ENCODE measurements around the gene CNRIP1.
"Not testable (repeated sequence)": the region's sequence is repeated elsewhere in the genome, so short reads cannot be mapped to it uniquely, and the experiment has no call there.

Gene CNRIP1

DNA sequence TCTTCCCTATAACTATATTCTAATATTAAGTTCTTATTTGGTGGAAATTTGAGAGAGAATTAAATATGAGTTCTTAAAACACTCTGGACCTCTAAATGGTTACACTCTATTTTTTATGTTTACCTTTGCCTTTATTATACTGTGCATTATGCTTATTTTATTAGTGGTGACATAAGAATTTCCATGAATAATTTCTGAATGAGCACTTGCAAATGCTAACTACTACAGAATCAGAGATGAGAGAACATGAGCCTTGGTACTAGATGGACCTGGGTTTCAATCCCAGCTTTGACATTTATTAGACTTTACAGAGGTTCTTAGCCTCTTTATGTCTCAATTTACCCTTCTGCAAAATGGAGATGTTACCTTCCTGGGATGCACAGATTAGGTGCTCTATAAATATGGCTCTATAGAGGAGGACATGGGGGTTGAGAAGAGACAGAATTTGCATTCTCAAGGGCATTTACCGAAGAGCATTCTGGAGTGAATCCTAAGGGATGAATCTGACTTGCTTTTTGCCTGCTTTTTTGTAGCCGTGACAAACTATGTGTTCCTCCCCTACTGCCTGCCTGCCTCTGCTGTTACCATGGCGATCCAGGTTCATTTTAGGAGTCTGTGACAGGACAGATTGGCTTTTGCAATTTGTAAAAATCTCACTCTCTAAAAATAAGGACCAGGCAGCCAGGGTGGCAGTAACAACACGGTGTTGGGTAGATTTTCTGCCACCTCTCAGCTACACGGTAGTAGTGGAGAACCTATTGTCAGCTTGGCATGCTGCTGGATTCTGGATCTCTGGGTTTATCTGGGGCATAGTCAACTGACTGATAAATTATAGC lies 20.7 kb upstream of the CNRIP1 start:
- no peak for DNase-seq (ENCODE audit: low read depth)

- no peak for DNase-seq (ENCODE audit: low read depth)
These were observed 16.4 kb upstream of the CNRIP1 start for GRCh38 chr2:68336192-68336591.

GRCh38 chr2:68333931-68334330 lies 14.2 kb upstream of the CNRIP1 start:
- DNase-seq (ENCODE audit: low read depth) = no peak

DNA sequence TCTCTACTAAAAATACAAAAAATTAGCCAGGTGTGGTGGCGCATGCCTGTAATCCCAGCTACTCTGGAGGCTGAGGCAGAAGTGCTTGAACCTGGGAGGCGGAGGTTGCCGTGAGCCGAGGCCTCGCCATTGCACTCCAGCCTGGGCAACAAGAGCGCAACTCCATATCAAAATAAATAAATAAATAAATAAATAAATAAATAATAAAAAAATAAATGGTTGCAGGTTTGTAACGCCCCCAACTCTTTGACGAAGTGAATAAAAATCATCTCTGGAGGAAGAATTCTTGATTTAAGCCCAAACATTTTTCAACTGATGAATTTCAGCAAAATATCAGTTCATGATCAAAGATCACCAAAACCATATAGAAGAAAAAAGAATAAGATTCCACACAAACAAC lies 13.3 kb upstream of the CNRIP1 start:
- DNase-seq (ENCODE audit: low read depth) = no peak

GRCh38 chr2:68330691-68331090 lies 10.9 kb upstream of the CNRIP1 start:
- DNase-seq (ENCODE audit: low read depth) = no peak

- no peak for DNase-seq (ENCODE audit: low read depth)
These were observed 9.2 kb upstream of the CNRIP1 start for GRCh38 chr2:68328901-68329300.

DNA sequence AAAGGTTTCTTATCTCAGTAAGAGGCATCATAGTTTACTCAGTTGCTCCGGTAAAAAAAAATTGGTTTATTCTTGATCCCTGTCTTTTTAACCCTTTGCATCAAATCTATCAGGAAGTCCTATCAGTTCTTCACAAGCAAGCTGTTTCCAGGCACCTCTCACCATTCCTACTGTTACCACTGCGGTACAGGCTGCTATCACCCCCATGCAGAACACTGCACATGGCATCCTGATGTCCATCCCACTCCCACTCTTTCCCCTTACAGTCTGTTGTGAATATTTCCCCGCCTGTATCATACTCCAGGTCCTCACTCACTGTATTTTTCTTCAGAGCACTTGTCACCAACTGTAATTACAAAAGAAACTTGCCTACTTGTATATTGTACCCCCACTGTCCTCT lies 5.3 kb upstream of the CNRIP1 start:
- no peak for DNase-seq (ENCODE audit: low read depth)

GRCh38 chr2:68320118-68320641 lies 431 bp upstream of the CNRIP1 start:
- DNase-seq (ENCODE audit: low read depth) = no peak

GRCh38 chr2:68318914-68319397 lies 793 bp downstream of the CNRIP1 start:
- DNase-seq (ENCODE audit: low read depth) = no peak

GRCh38 chr2:68317971-68318913 lies 1.5 kb downstream of the CNRIP1 start:
- DNase-seq (ENCODE audit: low read depth) = no peak

GRCh38 chr2:68316111-68316510 lies 3.6 kb downstream of the CNRIP1 start:
- DNase-seq (ENCODE audit: low read depth) = no peak

DNA sequence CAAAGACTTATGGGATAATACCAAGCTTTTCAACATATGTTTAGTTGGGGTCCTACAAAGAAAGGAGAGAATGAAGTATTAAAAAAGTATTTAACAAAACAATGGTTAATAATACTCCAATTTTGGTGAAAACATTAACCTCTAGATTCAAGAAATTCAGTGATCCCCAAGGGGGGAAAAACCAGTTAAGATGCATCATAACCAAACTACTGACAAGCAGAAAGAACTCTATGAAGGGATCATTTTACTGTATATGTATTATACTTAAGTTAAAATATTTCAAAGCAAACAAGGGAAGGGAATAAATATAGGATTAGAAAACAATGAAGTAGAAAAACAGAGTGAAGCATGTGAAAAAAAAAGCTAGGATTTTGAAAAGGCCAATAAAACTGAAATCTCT lies 8.7 kb downstream of the CNRIP1 start:
- DNase-seq (ENCODE audit: low read depth) = no peak

GRCh38 chr2:68309426-68309825 lies 10.3 kb downstream of the CNRIP1 start:
- DNase-seq (ENCODE audit: low read depth) = no peak

DNA sequence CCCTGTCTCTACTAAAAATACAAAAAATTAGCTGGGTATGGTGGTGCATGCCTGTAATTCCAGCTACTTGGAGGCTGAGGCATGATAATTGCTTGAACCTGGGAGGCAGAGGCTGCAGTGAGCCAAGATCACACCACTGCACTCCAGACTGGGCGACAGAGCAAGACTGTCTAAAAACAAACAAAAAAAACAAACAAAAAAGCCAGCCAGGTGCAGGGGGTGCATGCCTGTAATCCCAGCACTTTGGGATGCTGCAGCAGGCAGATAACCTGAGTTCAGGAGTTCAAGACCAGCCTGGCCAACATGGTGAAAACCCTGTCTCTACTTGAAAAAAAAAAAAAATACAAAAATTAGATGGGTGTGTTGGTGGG lies 15.9 kb downstream of the CNRIP1 start:
- not testable (repeated sequence) for DNase-seq (ENCODE audit: low read depth)

DNA sequence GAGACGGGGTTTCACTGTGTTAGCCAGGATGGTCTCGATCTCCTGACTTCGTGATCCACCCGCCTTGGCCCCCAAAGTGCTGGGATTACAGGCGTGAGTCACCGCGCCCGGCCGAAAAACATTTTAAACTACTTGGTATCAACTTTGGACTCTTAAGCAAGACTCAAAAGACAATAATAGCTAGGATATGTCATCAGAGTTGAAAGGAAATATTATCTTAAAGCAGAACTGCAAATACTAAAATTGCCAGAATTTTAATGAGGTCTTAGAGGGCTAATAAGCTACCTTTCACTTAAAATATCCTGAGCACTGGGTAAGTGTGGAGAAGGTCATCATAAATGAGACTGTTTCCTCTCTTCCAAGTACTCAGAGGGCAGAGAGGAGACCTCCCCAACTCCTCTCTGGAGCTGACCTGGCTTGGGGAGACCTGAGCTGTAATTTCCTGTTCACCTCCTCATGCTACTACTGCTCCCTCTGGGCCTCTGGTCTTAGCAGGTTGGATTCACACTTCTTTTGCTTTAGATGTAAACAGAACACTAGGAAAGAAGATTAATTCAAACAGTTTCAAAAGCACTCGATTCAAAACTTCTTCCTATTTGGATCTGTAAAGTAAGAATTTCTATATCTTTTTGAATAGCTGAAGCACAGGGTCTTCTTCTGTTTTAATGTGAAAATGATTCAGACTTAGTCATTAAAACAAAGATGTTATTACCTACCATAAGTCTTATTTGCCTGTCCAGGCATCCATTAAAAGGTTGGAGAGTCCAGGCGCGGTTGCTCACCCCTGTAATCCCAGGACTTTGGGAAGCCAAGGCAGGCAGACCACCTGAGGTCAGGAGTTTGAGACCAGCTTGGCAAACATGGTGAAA lies 16.5 kb downstream of the CNRIP1 start:
- DNase-seq (ENCODE audit: low read depth) = no peak

- no peak for DNase-seq (ENCODE audit: low read depth)
These were observed 17.4 kb downstream of the CNRIP1 start for GRCh38 chr2:68302281-68302875.

GRCh38 chr2:68295516-68295915 lies 24.2 kb downstream of the CNRIP1 start:
- no peak for DNase-seq (ENCODE audit: low read depth)

DNA sequence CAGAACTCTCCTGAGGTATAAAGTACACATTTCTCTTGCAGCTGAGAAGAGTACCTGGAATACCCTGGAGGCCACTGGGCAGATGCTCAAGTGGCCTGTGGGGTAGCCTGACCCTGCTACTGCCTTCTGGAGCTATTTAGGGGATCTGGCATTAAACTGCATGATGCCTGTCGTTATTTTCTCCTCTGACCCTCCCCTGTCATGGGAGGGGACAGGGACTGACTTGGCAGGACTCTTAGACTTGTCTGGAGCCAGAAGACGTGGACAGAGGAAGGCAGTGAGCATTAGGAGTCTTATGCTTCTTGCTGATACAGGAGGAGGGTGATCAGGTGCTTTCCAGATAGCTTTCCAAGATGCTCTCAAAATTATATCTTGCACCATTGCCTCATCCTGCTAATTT lies 24.8 kb downstream of the CNRIP1 start:
- no peak for DNase-seq (ENCODE audit: low read depth)

- no peak for DNase-seq (ENCODE audit: low read depth)
These were observed 25.6 kb downstream of the CNRIP1 start for GRCh38 chr2:68294187-68294586.

- DNase-seq (ENCODE audit: low read depth) = no peak
These were observed 26.0 kb downstream of the CNRIP1 start for GRCh38 chr2:68293755-68294154.

GRCh38 chr2:68293024-68293423 lies 26.7 kb downstream of the CNRIP1 start:
- no peak for DNase-seq (ENCODE audit: low read depth)

All from activated T-cell treated with anti-CD3 and anti-CD28 coated beads for 24 hours (primary cell).